Panc1 (cell line): ENCODE results near the gene RUSC1.

ENCODE experiments used
- POLR2AphosphoS5 ChIP-seq: IDR thresholded peaks from 2 replicates; pipeline ENCODE4 v1.6.1; 2012; ENCODE audit warnings: mild to moderate bottlenecking, low read depth, low read length, moderate library complexity
- TCF7L2 ChIP-seq: IDR thresholded peaks from 2 replicates; pipeline ENCODE4 v1.6.1; 2011; ENCODE audit warnings: mild to moderate bottlenecking, low read depth, low read length, inconsistent platforms
- TF ChIP-seq, protein P1 (sequence below): fragments of 450-650 bp; IDR thresholded peaks from 2 replicates; pipeline ENCODE4 v1.5.1; 2017; ENCODE audit warnings: mild to moderate bottlenecking

DNA sequence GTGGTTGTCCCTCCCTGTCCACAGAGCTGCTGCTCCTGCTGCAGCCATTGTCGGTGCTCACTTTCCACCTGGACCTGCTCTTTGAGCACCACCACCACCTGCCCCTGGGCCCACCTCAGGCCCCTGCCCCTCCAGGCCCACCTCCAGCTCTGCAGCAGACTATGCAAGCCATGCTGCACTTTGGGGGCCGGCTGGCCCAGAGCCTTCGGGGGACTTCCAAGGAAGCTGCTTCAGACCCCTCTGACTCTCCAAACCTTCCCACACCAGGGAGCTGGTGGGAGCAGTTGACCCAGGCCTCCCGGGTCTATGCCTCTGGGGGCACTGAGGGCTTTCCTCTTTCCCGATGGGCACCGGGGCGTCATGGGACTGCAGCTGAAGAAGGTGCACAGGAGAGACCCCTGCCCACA is 5.9 kb downstream of the RUSC1 start:
- TF ChIP-seq, protein P1, sequence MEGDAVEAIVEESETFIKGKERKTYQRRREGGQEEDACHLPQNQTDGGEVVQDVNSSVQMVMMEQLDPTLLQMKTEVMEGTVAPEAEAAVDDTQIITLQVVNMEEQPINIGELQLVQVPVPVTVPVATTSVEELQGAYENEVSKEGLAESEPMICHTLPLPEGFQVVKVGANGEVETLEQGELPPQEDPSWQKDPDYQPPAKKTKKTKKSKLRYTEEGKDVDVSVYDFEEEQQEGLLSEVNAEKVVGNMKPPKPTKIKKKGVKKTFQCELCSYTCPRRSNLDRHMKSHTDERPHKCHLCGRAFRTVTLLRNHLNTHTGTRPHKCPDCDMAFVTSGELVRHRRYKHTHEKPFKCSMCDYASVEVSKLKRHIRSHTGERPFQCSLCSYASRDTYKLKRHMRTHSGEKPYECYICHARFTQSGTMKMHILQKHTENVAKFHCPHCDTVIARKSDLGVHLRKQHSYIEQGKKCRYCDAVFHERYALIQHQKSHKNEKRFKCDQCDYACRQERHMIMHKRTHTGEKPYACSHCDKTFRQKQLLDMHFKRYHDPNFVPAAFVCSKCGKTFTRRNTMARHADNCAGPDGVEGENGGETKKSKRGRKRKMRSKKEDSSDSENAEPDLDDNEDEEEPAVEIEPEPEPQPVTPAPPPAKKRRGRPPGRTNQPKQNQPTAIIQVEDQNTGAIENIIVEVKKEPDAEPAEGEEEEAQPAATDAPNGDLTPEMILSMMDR = no peak
- TF ChIP-seq POLR2AphosphoS5 (no peak), TCF7L2 (no peak)
